ENCODE measurements around the gene LAPTM4A.

DNA sequence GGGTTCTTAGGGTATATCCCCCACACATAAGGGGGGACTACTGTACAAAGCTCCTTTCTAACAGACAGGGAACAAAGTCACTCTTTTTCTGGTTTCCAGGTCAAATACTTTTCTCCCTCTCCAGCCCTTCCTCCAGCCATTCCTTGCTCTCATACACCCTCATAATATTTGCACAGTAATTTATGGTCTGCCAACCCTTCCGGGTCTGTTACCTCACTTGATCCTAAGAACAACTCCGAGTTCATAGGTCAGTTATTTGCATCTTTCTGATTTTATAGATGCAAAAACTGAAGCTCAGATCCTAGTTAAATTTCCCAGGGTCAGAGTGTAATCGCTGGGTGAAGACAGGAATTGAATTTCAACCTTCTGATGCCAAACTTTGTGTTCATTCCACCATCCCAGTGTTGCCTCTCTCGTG is 24.2 kb downstream of the LAPTM4A start:
- TF ChIP-seq, protein P1, sequence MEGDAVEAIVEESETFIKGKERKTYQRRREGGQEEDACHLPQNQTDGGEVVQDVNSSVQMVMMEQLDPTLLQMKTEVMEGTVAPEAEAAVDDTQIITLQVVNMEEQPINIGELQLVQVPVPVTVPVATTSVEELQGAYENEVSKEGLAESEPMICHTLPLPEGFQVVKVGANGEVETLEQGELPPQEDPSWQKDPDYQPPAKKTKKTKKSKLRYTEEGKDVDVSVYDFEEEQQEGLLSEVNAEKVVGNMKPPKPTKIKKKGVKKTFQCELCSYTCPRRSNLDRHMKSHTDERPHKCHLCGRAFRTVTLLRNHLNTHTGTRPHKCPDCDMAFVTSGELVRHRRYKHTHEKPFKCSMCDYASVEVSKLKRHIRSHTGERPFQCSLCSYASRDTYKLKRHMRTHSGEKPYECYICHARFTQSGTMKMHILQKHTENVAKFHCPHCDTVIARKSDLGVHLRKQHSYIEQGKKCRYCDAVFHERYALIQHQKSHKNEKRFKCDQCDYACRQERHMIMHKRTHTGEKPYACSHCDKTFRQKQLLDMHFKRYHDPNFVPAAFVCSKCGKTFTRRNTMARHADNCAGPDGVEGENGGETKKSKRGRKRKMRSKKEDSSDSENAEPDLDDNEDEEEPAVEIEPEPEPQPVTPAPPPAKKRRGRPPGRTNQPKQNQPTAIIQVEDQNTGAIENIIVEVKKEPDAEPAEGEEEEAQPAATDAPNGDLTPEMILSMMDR (IDR thresholded peaks at IDR 0.05) = no peak
- no peak for TF ChIP-seq POLR2A (IDR thresholded peaks at IDR 0.05)

Measured in vagina (tissue), 2 donors.